COR-L47 (cell line): ENCODE data around the gene TFB2M.

Source experiments
- DNase-seq: peaks from one replicate; lab custom pipeline; 2025; lab: John Stamatoyannopoulos, UW

TFB2M gene

DNA sequence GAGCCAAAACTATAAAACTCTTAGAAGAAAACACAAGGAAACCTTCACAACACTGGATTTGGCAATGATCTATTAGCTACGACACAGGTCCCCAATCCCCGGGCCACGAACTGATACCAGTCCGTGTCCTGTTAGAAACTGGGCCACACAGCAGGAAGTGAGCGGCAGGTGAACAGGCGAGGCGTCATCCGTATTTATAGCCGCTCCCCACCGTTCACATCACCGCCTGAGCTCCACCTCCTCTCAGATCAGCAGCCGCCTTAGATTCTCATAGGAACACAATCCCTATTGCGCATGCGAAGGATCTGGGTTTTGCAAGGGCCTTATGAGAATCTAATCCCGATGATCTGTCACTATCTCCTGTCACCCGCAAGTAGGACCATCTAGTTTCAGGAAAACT, 11.9 kb downstream of the TFB2M start:
- no peak for DNase-seq

DNA sequence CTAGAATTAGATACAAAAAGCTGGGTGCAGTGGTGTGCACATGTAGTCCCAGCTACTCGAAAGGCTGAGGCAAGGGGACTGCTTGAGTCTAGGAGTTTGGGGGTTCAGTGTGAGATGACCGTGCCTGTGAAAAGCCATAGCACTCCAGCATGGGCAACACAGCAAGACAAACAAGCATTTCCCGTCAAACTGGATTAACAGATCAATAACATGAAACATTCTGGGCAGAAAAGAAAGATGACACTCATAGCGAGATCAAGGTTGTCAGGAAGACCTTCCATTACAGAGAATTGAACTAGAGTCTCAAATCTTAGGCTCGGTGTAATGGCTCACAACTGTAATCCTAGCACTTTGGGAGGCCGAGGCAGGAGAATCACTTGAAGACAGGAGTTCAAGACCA, 14.0 kb downstream of the TFB2M start:
- DNase-seq = no peak

DNA sequence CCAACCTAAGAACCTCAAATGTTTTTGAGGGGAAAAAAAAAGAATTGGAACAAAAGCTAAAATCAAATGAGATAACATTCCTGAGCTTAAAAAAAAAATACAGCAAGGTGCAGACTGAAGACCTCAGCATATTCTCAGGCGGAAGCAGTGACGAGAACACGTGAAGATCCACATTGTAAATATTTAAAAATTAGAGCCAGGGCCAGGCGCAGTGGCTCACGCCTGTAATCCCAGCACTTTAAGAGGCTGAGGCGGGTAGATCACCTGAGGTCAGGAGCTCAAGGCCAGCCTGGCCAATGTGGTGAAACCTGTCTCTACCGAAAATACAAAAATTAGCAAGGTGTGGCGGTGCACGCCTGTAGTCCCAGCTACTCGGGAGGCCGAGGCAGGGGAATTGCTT, 15.7 kb downstream of the TFB2M start:
- DNase-seq = no peak

DNA sequence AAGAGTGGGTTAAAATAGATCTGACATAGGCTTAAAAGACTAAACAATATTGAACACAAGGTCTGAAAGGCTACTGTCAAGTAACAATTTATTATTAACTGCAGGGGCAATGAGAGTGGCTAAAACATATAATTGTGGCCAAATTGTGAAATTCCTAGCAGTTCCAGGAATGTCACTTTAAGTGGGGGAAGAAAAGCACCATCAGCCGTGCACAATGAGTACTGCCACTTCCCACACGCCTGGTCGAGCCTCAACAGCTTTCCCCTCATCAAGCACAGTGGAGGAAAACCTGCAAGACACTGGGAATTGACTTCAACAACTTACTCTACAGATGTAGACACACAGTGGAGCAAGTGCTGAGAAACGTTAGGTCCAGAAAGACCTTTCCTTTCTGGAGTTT, 16.4 kb downstream of the TFB2M start:
- no peak for DNase-seq

DNA sequence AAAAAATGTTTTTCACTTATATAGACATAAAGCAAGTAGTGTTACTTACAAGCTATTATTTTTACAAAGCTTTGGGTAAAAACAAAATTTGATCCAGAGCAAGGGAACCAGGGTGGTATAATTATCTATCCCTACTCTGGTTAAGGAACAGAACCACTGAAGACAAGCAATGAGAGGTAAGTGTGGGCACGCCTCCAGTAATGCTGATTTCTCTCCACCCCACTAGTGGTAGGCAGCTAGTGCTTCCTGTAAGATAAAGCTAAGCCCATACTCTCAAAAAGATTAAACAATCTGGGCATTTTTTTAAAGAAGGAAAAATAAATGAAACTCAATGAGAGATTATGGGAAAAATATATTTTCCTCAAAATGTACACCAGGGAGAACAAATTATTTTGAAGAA, 22.1 kb downstream of the TFB2M start:
- DNase-seq = no peak

DNA sequence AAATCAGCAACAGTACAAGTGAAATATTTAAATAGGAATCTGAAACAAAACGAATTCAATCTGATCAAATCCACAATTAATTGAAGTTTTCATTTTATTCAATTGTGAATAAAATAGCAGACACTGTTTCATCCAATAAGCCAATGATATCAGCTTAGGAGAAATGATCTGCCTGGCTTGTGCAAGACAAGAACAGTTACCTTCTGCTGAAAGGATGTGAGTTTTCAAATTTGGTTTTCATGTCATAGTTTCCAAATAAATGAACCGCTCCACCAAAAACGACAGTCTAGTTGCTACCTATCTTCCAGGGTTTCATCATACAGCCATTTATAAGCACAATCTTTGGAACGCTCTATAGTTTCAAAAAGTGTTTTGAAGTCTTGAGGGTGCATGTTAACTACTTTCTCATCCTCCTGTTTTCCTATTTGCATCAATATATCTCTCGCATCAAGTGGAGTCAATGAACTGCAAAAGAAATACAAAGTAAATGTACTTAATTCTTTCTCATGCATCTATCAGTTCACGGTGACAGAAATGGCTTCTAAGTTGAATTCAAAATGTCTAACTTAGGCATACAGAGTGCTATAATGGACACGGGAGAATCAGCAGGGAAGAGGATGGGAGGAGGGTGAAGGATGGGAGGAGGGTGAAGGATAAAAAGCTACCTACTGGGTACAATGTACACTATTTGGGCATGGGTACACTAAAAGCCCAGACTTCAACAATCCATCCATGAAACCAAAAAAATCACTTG, 25.1 kb downstream of the TFB2M start:
- no peak for DNase-seq

DNA sequence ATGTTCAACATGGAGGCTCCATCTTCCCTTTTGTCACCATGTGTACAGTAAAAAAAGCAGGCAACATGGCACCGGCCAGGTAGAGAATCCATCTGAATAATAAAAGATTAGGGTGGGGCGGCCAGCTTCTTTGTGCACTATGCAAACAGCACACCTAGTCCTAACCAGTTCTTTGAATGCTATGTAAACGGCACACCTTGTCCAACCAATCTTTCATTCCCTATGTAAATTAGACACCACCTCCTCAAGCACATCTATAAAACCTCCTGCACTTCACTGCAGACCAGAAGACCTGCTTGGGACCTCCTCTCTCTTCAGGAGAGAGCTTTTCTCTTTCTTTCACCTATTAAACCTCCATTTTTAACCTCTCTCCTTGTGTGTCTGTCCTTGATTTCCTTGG, 28.2 kb downstream of the TFB2M start:
- DNase-seq = peak; percentile 60

DNA sequence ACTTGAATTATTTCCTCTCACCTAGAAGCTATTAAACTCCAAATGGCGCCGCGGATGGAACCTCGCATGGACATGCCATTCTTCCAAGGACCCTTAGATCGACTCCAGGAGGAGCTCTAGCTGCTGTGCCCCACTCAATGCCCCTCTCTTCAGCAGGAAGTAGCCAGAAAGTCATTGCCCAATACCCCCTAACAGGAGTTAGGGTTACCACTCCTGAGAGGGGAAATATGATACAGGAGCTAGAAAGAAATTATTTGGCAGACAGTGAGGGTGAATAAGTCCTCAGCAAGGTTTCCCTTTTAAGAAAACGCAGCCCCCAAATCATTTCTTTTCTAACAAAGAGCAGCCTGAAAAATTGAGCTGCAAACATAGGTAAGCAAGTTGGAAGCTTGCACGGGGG, 28.6 kb downstream of the TFB2M start:
- no peak for DNase-seq

DNA sequence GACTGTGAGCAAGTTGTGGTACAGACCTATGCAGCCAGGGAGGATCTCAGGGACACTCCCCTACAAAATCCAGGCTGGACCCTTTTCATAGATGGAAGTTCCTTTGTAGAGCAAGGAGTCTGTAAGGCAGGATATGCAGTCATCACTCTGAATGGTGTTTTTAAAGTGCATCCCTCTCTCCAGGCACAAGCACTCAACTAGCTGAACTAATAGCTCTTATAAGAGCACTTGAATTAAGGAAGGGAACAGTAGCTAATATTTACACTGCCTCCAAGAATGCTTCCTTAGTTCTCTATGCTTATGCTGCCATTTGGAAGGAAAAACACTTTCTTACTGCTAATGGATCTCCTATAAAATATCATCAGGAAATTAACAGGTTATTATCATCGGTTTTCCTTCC, 31.9 kb downstream of the TFB2M start:
- DNase-seq = no peak

DNA sequence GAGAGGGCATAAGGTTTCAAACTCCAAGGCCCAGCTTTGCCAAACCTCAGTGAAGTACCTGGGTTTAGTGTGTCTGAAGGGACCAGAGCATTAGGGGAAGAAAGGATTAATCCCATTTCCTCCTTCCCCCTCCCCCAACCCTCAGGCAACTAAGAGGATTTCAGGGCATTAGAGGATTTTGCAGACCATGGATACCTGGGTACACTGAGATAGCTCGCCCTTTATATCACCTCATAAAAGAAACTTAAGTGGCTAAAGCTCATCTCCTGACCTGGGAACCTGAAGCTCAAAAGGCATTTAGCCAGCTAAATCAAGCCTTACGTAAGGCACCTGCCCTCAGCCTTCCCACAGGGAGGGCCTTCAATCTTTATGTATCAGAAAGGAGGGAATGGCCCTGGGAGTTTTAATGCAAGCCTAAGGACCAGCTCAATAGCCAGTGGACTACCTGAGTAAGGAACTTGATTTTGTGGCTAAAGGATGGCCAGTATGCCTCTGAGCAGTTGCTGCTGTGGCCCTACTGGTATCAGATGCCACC, 32.6 kb downstream of the TFB2M start:
- no peak for DNase-seq

DNA sequence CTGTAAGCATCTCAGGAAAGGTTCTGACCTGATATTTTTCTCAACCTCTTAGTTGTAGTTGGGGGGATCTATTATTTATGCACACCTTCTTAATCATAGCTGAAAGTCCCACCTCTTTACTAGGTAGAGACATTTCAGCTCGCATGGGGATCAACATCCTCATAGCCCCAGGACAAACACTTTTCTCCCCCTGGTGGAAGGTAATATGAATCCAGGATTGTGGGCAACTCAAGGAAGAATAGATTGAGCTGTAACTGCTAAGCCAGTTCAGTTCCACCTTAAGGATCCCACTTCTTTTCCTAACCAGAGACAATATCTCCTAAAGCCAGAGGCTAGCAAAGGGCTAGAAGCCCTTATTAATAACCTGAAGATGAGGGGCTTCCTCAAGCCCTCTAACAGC, 33.5 kb downstream of the TFB2M start:
- no peak for DNase-seq

DNA sequence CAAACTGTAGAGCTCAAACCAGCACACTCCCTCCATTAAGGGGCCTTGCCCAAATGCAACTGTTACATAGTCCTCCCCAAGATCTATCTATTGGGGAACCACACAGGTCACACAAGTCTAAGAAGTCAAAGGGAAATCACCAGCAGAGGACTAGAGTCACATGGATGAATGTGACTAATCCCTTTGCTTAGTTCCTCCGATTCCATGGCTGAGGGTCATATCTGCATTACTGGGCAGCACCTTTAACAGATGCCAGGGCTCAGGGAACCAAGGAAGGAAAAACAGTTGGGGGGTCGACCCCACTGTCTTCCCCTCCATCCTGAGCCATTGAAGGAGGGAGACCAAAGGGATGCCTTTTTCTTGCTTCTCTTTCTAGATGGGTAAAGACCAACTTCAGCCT, 35.6 kb downstream of the TFB2M start:
- DNase-seq = no peak

DNA sequence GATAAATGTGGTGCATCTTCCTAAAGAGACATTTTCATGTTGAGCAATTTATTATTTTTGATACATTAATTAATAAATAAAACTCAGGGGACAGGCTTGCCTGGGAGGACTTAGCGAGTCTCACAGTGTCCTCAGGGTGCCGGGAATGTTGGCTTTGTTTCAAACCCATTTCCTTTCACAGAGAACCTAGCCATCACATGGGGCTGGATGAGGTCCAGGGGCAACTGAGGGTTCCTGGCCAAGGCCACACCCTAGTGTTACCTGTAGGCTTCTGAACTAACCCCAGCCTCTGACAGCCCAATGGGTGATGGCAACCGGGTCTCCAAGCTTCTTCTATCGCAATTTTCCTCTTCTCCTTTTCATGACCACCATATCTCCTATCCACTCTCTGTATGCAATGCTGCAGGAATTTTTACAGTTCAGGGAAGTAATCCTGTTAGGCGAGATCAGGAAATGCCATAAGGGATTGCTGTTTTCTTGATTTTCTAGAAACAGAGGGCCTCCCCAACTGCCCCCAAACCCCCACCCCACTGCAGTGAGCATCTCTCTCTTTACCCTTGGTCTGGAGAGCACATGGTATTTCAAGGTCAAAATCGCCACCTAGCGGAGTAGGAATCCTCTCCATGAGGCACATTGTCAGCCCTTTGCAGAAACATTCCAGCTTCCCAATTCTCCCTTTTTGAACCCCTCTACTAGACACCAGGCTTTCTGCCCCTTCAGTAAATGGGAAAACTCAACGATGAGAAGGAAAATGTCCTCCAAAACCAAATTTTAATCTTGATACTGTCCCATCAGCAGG, 36.9 kb downstream of the TFB2M start:
- DNase-seq = peak; percentile 3

DNA sequence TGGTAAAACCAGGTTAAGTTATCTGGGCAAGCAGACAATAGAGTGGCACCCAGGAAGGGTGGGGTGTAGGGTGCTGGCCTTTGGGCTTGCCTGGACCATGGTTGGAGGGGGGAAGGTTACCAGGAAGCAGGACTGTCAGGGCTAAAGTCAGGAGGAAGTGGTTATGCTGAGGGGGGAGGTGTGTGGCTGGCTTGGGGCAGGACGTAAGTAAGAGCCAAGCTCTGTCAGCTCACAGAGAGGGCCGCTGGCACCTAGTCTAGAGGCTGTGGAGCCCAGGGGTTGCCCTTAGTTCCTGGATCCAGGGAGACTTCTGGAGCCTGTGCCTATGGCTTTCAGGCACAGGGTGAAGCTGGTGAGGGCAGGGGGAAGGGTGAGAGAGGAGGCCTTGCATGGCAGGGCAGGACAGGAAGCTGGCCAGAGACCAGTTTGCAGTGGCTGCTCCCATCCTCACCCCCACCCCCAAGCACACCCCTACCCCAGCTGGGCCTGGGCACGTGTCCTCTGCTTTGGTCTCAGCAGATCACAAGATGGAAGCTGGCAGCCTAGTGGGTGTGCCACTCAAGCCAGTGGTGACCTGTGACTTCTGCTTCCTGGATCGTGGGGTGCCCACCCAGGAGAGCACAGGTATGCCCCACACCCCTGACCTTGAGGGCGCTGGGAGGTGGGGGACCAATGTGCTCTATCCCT, 38.5 kb downstream of the TFB2M start:
- no peak for DNase-seq

DNA sequence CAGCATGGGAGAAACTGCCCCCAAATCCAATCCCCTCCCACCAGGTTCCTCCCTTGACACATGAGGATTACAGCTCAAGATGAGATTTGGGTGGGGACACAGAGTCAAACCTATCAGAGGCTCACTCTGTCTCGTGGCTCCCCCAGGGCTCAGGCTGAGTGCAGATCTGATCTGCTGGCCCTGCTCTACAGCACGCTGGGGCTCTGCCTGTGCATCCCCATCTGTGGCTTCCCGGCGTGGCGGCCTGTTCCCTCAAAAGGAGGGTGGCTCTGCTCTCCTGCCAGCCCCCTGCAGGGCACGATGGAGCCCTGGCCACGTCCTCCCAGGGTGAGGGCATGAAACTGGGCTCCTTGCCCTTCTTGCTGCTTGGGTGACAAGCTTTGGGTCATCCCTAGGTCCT, 39.1 kb downstream of the TFB2M start:
- DNase-seq = no peak

DNA sequence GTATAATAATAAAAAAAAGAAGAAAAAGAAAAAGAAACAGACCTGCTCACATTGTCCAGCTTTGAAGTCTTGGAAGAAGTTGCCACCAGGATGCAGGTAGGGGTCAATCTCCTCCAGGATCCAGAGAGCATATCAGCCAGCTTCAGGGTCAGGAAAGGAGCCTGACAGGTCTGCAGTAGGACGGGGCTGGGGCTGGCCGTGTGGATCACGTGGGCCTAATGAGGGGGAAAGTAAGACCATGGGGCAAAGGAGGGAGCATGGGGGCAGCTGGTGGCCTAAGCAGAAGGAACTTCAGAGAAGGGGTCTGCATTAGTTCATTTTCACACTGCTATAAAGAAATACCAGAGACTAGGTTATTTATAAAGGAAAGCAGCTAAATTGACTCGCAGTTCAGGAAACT, 39.7 kb downstream of the TFB2M start:
- no peak for DNase-seq

DNA sequence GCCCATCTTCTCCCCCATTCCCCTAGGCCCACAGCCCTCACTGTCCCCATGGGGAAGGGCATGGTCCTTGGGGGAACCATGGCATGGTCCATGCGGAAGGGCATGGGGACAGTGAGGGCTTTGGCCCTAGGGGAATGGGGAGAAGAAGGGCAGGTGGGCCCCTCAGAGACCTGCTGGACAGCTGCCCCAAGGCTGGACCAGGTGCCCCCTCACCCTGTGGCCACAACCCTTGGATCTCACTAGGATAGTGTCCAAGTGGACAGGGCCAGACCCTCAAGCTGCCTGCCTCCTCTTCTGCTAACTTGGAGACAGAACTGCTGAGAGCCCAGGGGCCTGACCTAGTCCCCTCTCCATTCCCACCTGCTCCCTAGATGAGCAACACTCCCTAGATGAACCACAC, 46.5 kb downstream of the TFB2M start:
- DNase-seq = no peak

DNA sequence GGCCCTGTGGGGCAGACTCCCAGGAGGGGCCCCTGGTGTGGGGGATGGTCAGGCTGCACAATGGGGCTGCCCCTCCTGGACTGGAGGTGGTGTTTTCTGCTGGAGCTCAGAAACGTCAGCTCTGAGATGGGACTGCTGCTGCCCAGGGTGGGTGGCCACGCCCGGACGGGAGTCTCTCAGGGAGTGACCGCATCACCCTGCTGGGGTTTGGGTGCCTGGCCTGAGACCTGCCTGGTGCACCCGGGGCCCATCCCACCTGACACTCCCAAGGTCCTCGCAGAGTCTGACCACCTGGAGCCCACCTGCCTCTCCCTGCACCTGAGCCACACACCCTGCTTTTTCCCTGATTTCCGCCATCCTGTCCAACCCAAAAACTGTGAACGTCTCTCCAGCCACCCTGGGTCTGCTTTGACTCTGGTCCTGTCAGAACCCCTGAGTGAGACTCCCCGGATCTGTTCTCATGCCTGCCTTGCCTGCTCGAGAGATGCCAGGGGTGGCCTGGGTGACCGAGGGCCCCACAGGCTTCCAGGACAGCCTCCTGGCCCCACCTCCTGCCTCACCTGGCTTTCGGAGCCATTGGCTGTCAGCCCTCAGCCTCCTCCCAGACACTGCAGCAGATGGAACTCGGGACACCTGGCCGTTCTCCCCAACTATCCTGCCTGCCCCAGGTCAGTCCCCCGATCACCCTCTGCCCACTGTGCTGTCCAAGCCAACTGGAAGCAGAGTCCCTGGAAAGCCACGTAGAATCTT, 47.4 kb downstream of the TFB2M start:
- DNase-seq = no peak

DNA sequence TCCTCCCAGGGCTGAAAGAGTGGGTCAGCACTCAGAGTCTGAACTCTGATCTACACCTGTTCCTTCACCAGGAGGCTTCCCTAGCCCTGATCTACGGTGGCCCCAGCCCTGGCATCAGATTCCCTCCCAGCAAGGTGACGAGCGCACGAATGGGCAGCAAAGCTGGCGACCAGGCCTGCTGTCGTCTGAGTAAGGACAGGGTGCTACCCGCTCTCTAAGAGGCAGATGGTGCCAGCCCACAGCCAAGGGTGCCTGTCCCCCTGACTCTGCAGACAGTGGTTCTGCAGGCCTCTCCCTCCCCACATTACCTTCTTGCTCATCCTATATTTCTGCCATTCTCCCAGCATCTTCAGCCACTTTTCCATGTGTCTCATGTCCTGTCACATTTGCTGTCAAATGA, 48.7 kb downstream of the TFB2M start:
- DNase-seq = no peak

DNA sequence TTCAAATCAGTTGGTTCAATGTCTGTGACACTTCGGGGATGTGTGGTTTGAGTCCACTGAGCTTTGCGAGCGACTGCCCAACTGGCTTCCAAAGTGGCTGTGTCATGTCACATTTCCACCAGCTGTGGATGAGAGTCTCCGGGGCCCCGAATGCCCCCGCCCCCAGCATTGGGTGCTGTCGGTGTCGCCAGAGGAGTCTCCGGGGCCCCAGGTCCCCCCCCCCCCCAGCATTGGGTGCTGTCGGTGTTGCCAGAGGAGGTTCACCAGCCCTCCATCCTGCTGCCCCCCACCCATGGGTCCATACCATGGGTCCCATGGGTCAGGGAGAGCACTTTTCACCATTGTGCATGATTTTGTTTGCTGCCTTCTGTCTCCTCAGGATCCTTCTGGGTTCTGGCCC, 49.9 kb downstream of the TFB2M start:
- DNase-seq = no peak

DNA sequence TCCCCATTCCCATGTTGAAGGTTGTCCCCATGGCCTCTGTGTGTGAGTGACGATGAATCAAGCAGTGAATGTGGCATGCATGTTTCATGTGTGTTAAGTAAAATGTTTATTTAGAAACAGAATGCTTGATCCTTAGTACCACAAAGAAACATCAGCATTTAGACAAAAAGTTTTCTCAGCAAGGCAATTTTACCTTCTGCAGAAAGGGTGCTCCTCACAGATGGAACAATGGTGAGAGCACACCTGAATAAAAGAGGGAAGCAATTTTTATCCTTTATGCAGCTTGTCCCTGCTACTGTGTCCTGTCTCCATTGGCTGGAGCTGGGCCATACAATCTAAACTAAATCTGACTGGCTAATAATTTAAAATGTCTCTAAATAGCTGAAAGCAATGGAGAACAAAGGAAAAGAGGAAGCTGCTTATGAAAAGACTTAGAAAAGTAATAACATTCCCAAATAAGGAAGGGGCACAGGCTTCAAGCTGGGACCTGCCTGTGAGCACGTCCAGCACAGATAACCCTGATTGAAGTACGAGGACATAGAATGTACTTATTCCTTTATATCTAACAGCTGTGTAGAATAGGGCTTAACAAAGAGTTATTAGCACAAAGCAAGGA, 50.6 kb downstream of the TFB2M start:
- no peak for DNase-seq
